Esophagus squamous epithelium (tissue), 5 donors: ENCODE measurements around the gene SMC6. TPM values are rescaled to one million over a fixed set of nuclear protein-coding genes. Genes with fewer than 3 reads are reported as not detected.

Experiments used
- DNase-seq: peaks from one replicate; lab custom pipeline; 2025; lab: John Stamatoyannopoulos, UW
- H3K27ac ChIP-seq, 4 donors: fragments of 200-600 bp; sonication (generic); one replicate each; pipeline ENCODE4 v1.5.1; 2016 to 2019; ENCODE audit warnings: mild to moderate bottlenecking in 1 of 4
- H3K27me3 ChIP-seq, 4 donors: fragments of 200-600 bp; sonication (generic); 1 replicate in 3 of 4; 2 replicates in 1 of 4; pipeline versions ENCODE4 v1.5.1 to v1.6.0; 2017 to 2021; ENCODE audit warnings: antibody characterized with exemption in 1 of 4
- H3K36me3 ChIP-seq, 3 donors: fragments of 200-600 bp; sonication (generic); one replicate each; pipeline ENCODE4 v1.5.1; 2016 to 2019
- H3K4me1 ChIP-seq, 3 donors: fragments of 200-600 bp; sonication (generic); one replicate each; pipeline ENCODE4 v1.5.1; 2017 to 2019
- H3K4me3 ChIP-seq, 4 donors: fragments of 200-600 bp; sonication (generic); 1 replicate in 3 of 4; 2 replicates in 1 of 4; pipeline ENCODE4 v1.5.1; 2016 to 2019; ENCODE audit warnings: mild to moderate bottlenecking in 2 of 4, moderate library complexity in 1 of 4
- H3K9me3 ChIP-seq, 3 donors: fragments of 200-600 bp; sonication (generic); one replicate each; pipeline ENCODE4 v1.5.1; 2016 to 2019
- CTCF ChIP-seq, 6 experiments: fragments of 450-650 bp in 4 of 6; fragments of 200-600 bp in 2 of 6; sonication (generic) in 2 of 6; IDR thresholded peaks; one replicate each; pipeline ENCODE4 v1.5.1; 2016 to 2019; ENCODE audit warnings: antibody characterized with exemption in 6 of 6, mild to moderate bottlenecking in 4 of 6, moderate library complexity in 4 of 6
- POLR2A ChIP-seq, 4 donors: fragments of 450-650 bp; IDR thresholded peaks; one replicate each; pipeline ENCODE4 v1.6.1; 2017; ENCODE audit warnings: antibody characterized with exemption in 4 of 4, mild to moderate bottlenecking in 4 of 4, moderate library complexity in 3 of 4
- WGBS, 2 donors: methylation state at CpG; one replicate each; pipeline ENCODE4 v1.1.5; 2018; 5-methylcytosine and 5-hydroxymethylcytosine counted together
- intact Hi-C: fragments of 100-400 bp; cut with DNase I; formaldehyde crosslinking; loops from one replicate; pipeline ENCODE4 v1.15.0; 2022
- total RNA-seq, 4 donors: library from RNA; depleted of rRNA; stranded (reverse); fragments of >200 nt; gene quantifications; one replicate each; pipeline ENCODE4 v1.1.0, GENCODE V29; 2016
- donor health status: DM: yes; HTN: yes; CAD: no.

SMC6 gene
- total RNA-seq, 4 donors from 2014 or later = 25.3 to 40.4 (median 31.7) TPM

GRCh38 chr2:17680119-17680518 is 73.5 kb downstream of the SMC6 start:
- DNase-seq = no peak
- H3K27me3 ChIP-seq = no peaks in the 10 kb centered on the region
- 90 to 94% methylated on average over 3 of the region's 3 CpGs for WGBS, 2 donors
- intact Hi-C loops = no loop called here
- no peak overlapping the region for H3K27ac ChIP-seq
- no peak for TF ChIP-seq POLR2A (IDR thresholded peaks at IDR 0.05)
- no peak for TF ChIP-seq CTCF (IDR thresholded peaks at IDR 0.05)
- H3K9me3 ChIP-seq = no peaks in the 10 kb centered on the region
- no peak overlapping the region for H3K4me3 ChIP-seq
- peaks cover 0 to 95% (median 0%) of the 10 kb centered on the region in 3 donors for H3K36me3 ChIP-seq
- H3K4me1 ChIP-seq = no peaks in the 10 kb centered on the region

- Histone ChIP-seq H3K27ac (no peak overlapping the region), H3K36me3 (peaks cover 0 to 51% (median 0%) of the 10 kb centered on the region in 3 donors), H3K9me3 (no peaks in the 10 kb centered on the region), H3K27me3 (no peaks in the 10 kb centered on the region), H3K4me1 (no peaks in the 10 kb centered on the region), H3K4me3 (no peak overlapping the region)
- intact Hi-C loops = no loop called here
- TF ChIP-seq CTCF (IDR thresholded peaks at IDR 0.05) (no peak), POLR2A (IDR thresholded peaks at IDR 0.05) (no peak)
- DNase-seq = no peak
Measured at GRCh38 chr2:17674817-17675216, 78.8 kb downstream of the SMC6 start.

- Histone ChIP-seq H3K4me1 (no peaks in the 10 kb centered on the region), H3K36me3 (peaks cover 0 to 54% (median 0%) of the 10 kb centered on the region in 3 donors), H3K4me3 (no peak overlapping the region), H3K9me3 (no peaks in the 10 kb centered on the region), H3K27me3 (no peaks in the 10 kb centered on the region), H3K27ac (no peak overlapping the region)
- intact Hi-C loops = no loop called here
- DNase-seq = no peak
- 66 to 69% methylated on average over 7 of the region's 7 CpGs for WGBS, 2 donors
- no peak for TF ChIP-seq POLR2A (IDR thresholded peaks at IDR 0.05)
- no peak for TF ChIP-seq CTCF (IDR thresholded peaks at IDR 0.05)
Measured at GRCh38 chr2:17672583-17673317, 80.9 kb downstream of the SMC6 start.

- Histone ChIP-seq H3K27me3 (no peaks in the 10 kb centered on the region), H3K4me1 (no peaks in the 10 kb centered on the region), H3K27ac (no peak overlapping the region), H3K9me3 (no peaks in the 10 kb centered on the region), H3K36me3 (peaks cover 0 to 71% (median 0%) of the 10 kb centered on the region in 3 donors), H3K4me3 (no peak overlapping the region)
- WGBS, 2 donors = 76 to 81% methylated on average over 1 of the region's 1 CpG
- intact Hi-C loops = loop anchor here (10.0 kb wide), 1 partner anchor 893 kb away; no protein-coding TSS in a partner anchor
- DNase-seq = no peak
- no peak for TF ChIP-seq CTCF (IDR thresholded peaks at IDR 0.05)
- no peak for TF ChIP-seq POLR2A (IDR thresholded peaks at IDR 0.05)
Measured at GRCh38 chr2:17667898-17668297, 85.7 kb downstream of the SMC6 start.

GRCh38 chr2:17664534-17664933 is 89.1 kb downstream of the SMC6 start:
- TF ChIP-seq CTCF (IDR thresholded peaks at IDR 0.05) (no peak), POLR2A (IDR thresholded peaks at IDR 0.05) (no peak)
- no peak for DNase-seq
- H3K9me3 ChIP-seq = no peaks in the 10 kb centered on the region
- no peak overlapping the region for H3K4me3 ChIP-seq
- no peaks in the 10 kb centered on the region for H3K4me1 ChIP-seq
- intact Hi-C loops = loop anchor here (10.0 kb wide), 1 partner anchor 890 kb away; no protein-coding TSS in a partner anchor
- no peak overlapping the region for H3K27ac ChIP-seq
- H3K36me3 ChIP-seq = peaks cover 0 to 79% (median 0%) of the 10 kb centered on the region in 3 donors
- 100% methylated on average over 1 of the region's 1 CpG for WGBS, 2 donors
- H3K27me3 ChIP-seq = no peaks in the 10 kb centered on the region
